Stomach (tissue), 4 donors: ENCODE measurements around the gene FAR1.

Source experiments
- EP300 ChIP-seq: sonication (generic); formaldehyde crosslinking; IDR thresholded peaks from one replicate; pipeline ENCODE4 v1.6.1; 2017; ENCODE audit warnings: antibody characterized with exemption
- POLR2A ChIP-seq, 4 donors: fragments of 450-650 bp; IDR thresholded peaks; one replicate each; pipeline ENCODE4 v1.6.1; 2016; ENCODE audit warnings: antibody characterized with exemption in 4 of 4, control low read depth in 2 of 4, mild to moderate bottlenecking in 1 of 4, moderate library complexity in 1 of 4

GRCh38 chr11:13638422-13638821, 30.0 kb upstream of the FAR1 start:
- no peak for TF ChIP-seq EP300
- no peak for TF ChIP-seq POLR2A (IDR thresholded peaks at IDR 0.05)
